Midbrain (tissue), 1 donor: ENCODE data around the gene TTI1.
A peak's percentile ranks its signal among the peaks of the same experiment; 100 is the strongest.

ENCODE experiments used
- DNase-seq: peaks from one replicate; lab custom pipeline; 2025; lab: John Stamatoyannopoulos, UW

Gene TTI1

GRCh38 chr20:37987602-37988290 is 45.5 kb downstream of the TTI1 start:
- no peak for DNase-seq

GRCh38 chr20:37986873-37987601 is 46.2 kb downstream of the TTI1 start:
- peak; percentile 50 for DNase-seq

GRCh38 chr20:37986044-37986858 is 47.0 kb downstream of the TTI1 start:
- DNase-seq = no peak

GRCh38 chr20:37984018-37984785 is 49.1 kb downstream of the TTI1 start:
- DNase-seq = no peak

GRCh38 chr20:37983286-37983685 is 50.0 kb downstream of the TTI1 start:
- no peak for DNase-seq

GRCh38 chr20:37981568-37981967 is 51.7 kb downstream of the TTI1 start:
- DNase-seq = no peak

GRCh38 chr20:37980876-37981275 is 52.4 kb downstream of the TTI1 start:
- DNase-seq = no peak

- no peak for DNase-seq
Measured at GRCh38 chr20:37980383-37980782, 52.9 kb downstream of the TTI1 start.

- no peak for DNase-seq
Measured at GRCh38 chr20:37979021-37979985, 54.0 kb downstream of the TTI1 start.

- DNase-seq = no peak
Measured at GRCh38 chr20:37977786-37978185, 55.5 kb downstream of the TTI1 start.

- no peak for DNase-seq
Measured at GRCh38 chr20:37977338-37977737, 55.9 kb downstream of the TTI1 start.

- no peak for DNase-seq
Measured at GRCh38 chr20:37976887-37977286, 56.4 kb downstream of the TTI1 start.

- DNase-seq = no peak
Measured at GRCh38 chr20:37973059-37973910, 60.0 kb downstream of the TTI1 start.

GRCh38 chr20:37972256-37973058 is 60.8 kb downstream of the TTI1 start:
- DNase-seq = no peak

GRCh38 chr20:37971561-37972127 is 61.6 kb downstream of the TTI1 start:
- no peak for DNase-seq

GRCh38 chr20:37970856-37971245 is 62.4 kb downstream of the TTI1 start:
- DNase-seq = no peak

GRCh38 chr20:37969949-37970855 is 63.1 kb downstream of the TTI1 start:
- DNase-seq = no peak
